K562 (cell line): Measurements from ENCODE around the gene JRKL. TPM values are rescaled to one million over a fixed set of nuclear protein-coding genes. Genes with fewer than 3 reads are reported as not detected.
A peak's percentile ranks its signal among the peaks of the same experiment; 100 is the strongest.

Source experiments
- CBX5 ChIP-seq: IDR thresholded peaks from 2 replicates; pipeline ENCODE4 v1.6.1; 2014; ENCODE audit warnings: low read depth, borderline replicate concordance
- CEBPG ChIP-seq, 3 experiments: fragments of 200-800 bp in 1 of 3; sonication (Bioruptor generic) in 1 of 3; sonication (generic) in 1 of 3; formaldehyde crosslinking in 1 of 3; IDR thresholded peaks in 2 of 3; conservative IDR thresholded peaks in 1 of 3; 2 replicates each; pipeline versions ENCODE4 v1.6.1 to v1.8.0; 2016 to 2022; ENCODE audit warnings: missing compliant biosample characterization in 2 of 3, missing genetic modification characterization in 2 of 3, mild to moderate bottlenecking in 1 of 3, missing genetic modification reagents in 1 of 3
- GTF2E2 ChIP-seq: fragments of 200-800 bp; sonication (Bioruptor generic); IDR thresholded peaks from 2 replicates; pipeline ENCODE4 v1.6.1; 2016; ENCODE audit warnings: missing genetic modification characterization, missing compliant biosample characterization
- HES1 ChIP-seq: fragments of 450-650 bp; IDR thresholded peaks from 2 replicates; pipeline ENCODE4 v1.6.1; 2016; ENCODE audit warnings: low read depth, mild to moderate bottlenecking, moderate library complexity
- HNRNPUL1 ChIP-seq: fragments of 200-400 bp; formaldehyde crosslinking; IDR thresholded peaks from 2 replicates; pipeline ENCODE4 v1.6.1; 2017; ENCODE audit warnings: low read length
- MAZ ChIP-seq, 2 experiments: fragments of 450-650 bp in 1 of 2; sonication (generic) in 1 of 2; formaldehyde crosslinking; IDR thresholded peaks in 1 of 2; conservative IDR thresholded peaks in 1 of 2; 2 replicates each; pipeline versions ENCODE4 v1.4.0 to v1.5.0; 2020; ENCODE audit warnings: mild to moderate bottlenecking in 1 of 2, missing genetic modification reagents in 1 of 2
- NFE2 ChIP-seq: IDR thresholded peaks from 2 replicates; pipeline ENCODE4 v1.6.1; 2014; ENCODE audit warnings: antibody characterized with exemption, low read depth
- TBL1XR1 ChIP-seq, 2 experiments: IDR thresholded peaks; 2 replicates each; pipeline ENCODE4 v1.6.1; 2012; ENCODE audit warnings: improper control_type of control experiment in 2 of 2, low read length in 2 of 2, mild to moderate bottlenecking in 1 of 2
- TBP ChIP-seq: optimal IDR thresholded peaks from 2 replicates; pipeline ENCODE3; 2011; ENCODE audit warnings: low read depth, low read length, improper control_type of control experiment
- ZMIZ1 ChIP-seq, 2 experiments: fragments of 150-350 bp in 1 of 2; IDR thresholded peaks; 2 replicates each; pipeline ENCODE4 v1.6.1; 2012 to 2016; ENCODE audit warnings: low read depth in 2 of 2, low read length in 2 of 2, mild to moderate bottlenecking in 1 of 2, moderate library complexity in 1 of 2
- ZNF217 ChIP-seq: sonication (generic); formaldehyde crosslinking; IDR thresholded peaks from 2 replicates; pipeline ENCODE4 v1.8.0; 2022; ENCODE audit warnings: mild to moderate bottlenecking, missing genetic modification reagents
- polyA plus RNA-seq, 8 experiments: library from polyadenylated mRNA; depleted of rRNA in 4 of 8; stranded (reverse) in 5 of 8; unstranded in 3 of 8; fragments of >200 nt; fragmentation: Nextera tagmentation in 2 of 8; fragmentation: Illumina TruSeq in 1 of 8; extraction: Ambion mirVana in 2 of 8; extraction: Trizol in 1 of 8; gene quantifications; 2 replicates each; pipeline versions ENCODE4 v1.2.1 to v1.2.3, GENCODE V29; 2011 to 2014; ENCODE audit warnings: inconsistent platforms in 1 of 8, missing spikeins in 1 of 8
- total RNA-seq, 7 experiments: library from RNA; depleted of rRNA in 6 of 7; stranded (reverse); fragments of >200 nt in 6 of 7; fragmentation: Illumina TruSeq in 2 of 7; extraction: Trizol in 2 of 7; gene quantifications; 2 replicates each; pipeline versions ENCODE4 v1.2.1 to v1.2.3, GENCODE V29; 2011 to 2021; ENCODE audit warnings: low replicate concordance in 1 of 7
- TF ChIP-seq, protein P1 (sequence below), 2 experiments: fragments of 450-650 bp; formaldehyde crosslinking in 1 of 2; IDR thresholded peaks; 2 replicates each; pipeline versions ENCODE4 v1.4.0 to v1.6.1; 2014 to 2020; ENCODE audit warnings: mild to moderate bottlenecking in 2 of 2, borderline replicate concordance in 1 of 2, low read depth in 1 of 2

Gene JRKL
- total and polyA plus RNA-seq, 9 of the 15 experiments (the other 6 are each of a cell fraction or from before 2014, with no cell fraction given): 4.5 to 14.8 (median 8.5) TPM

- TF ChIP-seq ZNF217 (CRISPR knock-in tag) (no peak), HNRNPUL1 (no peak), GTF2E2 (tag) (no peak), TBP (peak; percentile 32), MAZ (CRISPR knock-in tag; conservative IDR thresholded peaks at IDR 0.05 in 1 of 2, IDR thresholded peaks at IDR 0.05 in 1 of 2) (peak in 1 of 2 experiments; percentile 87; a peak in 2 of 4 replicates), NFE2 (0 out of 2 replicates have a peak, but pooled peaks have one; percentile 3), HES1 (no peak), ZMIZ1 (IDR thresholded peaks at IDR 0.05; ENCODE audit: low read depth in 2 of 2, low read length in 2 of 2) (no peak), CBX5 (peak; percentile 46; the same call in 1 of the 2 replicates), CEBPG (CRISPR knock-in tag; IDR thresholded peaks at IDR 0.05) (no peak), CEBPG (tag; conservative IDR thresholded peaks at IDR 0.05 in 1 of 2, IDR thresholded peaks at IDR 0.05 in 1 of 2) (no peak), TBL1XR1 (IDR thresholded peaks at IDR 0.05; ENCODE audit: low read length in 2 of 2) (peak in 1 of 2 experiments; percentile 27; a peak in 1 of 4 replicates)
- TF ChIP-seq, protein P1, sequence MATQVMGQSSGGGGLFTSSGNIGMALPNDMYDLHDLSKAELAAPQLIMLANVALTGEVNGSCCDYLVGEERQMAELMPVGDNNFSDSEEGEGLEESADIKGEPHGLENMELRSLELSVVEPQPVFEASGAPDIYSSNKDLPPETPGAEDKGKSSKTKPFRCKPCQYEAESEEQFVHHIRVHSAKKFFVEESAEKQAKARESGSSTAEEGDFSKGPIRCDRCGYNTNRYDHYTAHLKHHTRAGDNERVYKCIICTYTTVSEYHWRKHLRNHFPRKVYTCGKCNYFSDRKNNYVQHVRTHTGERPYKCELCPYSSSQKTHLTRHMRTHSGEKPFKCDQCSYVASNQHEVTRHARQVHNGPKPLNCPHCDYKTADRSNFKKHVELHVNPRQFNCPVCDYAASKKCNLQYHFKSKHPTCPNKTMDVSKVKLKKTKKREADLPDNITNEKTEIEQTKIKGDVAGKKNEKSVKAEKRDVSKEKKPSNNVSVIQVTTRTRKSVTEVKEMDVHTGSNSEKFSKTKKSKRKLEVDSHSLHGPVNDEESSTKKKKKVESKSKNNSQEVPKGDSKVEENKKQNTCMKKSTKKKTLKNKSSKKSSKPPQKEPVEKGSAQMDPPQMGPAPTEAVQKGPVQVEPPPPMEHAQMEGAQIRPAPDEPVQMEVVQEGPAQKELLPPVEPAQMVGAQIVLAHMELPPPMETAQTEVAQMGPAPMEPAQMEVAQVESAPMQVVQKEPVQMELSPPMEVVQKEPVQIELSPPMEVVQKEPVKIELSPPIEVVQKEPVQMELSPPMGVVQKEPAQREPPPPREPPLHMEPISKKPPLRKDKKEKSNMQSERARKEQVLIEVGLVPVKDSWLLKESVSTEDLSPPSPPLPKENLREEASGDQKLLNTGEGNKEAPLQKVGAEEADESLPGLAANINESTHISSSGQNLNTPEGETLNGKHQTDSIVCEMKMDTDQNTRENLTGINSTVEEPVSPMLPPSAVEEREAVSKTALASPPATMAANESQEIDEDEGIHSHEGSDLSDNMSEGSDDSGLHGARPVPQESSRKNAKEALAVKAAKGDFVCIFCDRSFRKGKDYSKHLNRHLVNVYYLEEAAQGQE (IDR thresholded peaks at IDR 0.05; ENCODE audit: borderline replicate concordance): peak; percentile 80
- TF ChIP-seq, protein P1 (CRISPR knock-in tag; IDR thresholded peaks at IDR 0.05; ENCODE audit: low read depth): no peak
Measured at GRCh38 chr11:96342961-96343711, 46.7 kb upstream of the JRKL start, which contains the start of gene MAML2 (continued).
